GM12865 (cell line): Measurements from ENCODE around the gene CTSE.

Experiments used
- DNase-seq: peaks from one replicate; pipeline ENCODE4 v3.0.0; 2010; ENCODE audit warnings: low read depth
- H3K4me3 ChIP-seq: 2 replicates; pipeline ENCODE4 v1.5.1; 2011; ENCODE audit warnings: mild to moderate bottlenecking, low read depth, low read length, control low read depth
- TF ChIP-seq, protein P1 (sequence below): IDR thresholded peaks from 2 replicates; pipeline ENCODE4 v1.5.1; 2011; ENCODE audit warnings: low read length, control low read depth, low read depth, inconsistent platforms; ENCODE audit not compliant: insufficient read depth; ENCODE audit errors: missing control alignments

Gene CTSE

DNA sequence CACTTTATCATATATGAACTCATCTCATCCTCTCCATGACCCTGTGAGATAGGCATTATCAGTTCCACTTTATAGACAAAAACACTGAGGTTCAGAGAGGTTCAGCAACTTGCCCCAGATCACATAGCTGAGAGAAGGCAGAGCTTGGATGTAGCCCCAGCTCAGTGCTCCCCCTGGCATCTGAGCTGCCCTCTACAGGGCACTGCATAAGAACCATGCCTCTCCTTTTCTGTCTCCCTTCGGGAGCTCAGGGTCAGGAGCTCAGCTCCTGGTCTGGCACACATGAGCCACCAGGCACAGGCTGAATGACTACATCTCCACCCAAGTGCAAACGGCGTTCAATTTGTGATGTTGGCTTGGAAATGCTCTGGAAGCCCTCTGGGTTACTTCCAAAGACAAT, 37.4 kb downstream of the CTSE start:
- DNase-seq: no peak
- TF ChIP-seq, protein P1, sequence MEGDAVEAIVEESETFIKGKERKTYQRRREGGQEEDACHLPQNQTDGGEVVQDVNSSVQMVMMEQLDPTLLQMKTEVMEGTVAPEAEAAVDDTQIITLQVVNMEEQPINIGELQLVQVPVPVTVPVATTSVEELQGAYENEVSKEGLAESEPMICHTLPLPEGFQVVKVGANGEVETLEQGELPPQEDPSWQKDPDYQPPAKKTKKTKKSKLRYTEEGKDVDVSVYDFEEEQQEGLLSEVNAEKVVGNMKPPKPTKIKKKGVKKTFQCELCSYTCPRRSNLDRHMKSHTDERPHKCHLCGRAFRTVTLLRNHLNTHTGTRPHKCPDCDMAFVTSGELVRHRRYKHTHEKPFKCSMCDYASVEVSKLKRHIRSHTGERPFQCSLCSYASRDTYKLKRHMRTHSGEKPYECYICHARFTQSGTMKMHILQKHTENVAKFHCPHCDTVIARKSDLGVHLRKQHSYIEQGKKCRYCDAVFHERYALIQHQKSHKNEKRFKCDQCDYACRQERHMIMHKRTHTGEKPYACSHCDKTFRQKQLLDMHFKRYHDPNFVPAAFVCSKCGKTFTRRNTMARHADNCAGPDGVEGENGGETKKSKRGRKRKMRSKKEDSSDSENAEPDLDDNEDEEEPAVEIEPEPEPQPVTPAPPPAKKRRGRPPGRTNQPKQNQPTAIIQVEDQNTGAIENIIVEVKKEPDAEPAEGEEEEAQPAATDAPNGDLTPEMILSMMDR: no peak
- H3K4me3 ChIP-seq: no peak overlapping the region

DNA sequence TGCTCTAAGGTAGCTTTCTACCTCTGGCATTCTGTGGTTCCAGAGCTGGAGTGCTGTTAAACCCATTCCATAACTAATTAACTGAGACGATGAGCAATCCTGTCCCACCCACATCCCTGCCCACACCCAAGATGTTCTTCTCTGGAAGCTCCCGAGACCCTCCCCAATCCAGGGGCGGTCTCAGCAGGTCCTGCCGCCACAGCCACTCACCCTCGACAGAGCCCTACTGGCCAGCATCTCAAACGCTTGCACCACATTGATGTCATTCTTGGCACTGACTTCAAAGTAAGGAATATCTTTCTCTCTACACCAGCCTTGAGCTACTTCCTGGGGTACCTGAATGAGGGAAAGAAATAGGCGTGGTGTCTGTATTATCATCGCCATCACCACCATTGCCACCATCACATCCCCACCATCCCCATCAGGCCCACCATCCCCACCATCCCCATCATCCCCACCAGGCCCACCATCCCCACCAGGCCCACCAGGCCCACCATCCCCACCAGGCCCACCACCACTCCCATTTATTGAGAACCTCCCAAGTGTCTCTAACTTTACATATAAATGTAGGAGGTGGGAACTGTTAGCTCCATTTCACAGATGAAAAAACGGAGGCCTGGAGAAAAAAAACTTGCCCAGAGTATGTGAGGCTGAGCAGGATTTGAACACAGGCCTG, 38.2 kb downstream of the CTSE start:
- H3K4me3 ChIP-seq: no peak overlapping the region
- TF ChIP-seq, protein P1: no peak
- DNase-seq: no peak

DNA sequence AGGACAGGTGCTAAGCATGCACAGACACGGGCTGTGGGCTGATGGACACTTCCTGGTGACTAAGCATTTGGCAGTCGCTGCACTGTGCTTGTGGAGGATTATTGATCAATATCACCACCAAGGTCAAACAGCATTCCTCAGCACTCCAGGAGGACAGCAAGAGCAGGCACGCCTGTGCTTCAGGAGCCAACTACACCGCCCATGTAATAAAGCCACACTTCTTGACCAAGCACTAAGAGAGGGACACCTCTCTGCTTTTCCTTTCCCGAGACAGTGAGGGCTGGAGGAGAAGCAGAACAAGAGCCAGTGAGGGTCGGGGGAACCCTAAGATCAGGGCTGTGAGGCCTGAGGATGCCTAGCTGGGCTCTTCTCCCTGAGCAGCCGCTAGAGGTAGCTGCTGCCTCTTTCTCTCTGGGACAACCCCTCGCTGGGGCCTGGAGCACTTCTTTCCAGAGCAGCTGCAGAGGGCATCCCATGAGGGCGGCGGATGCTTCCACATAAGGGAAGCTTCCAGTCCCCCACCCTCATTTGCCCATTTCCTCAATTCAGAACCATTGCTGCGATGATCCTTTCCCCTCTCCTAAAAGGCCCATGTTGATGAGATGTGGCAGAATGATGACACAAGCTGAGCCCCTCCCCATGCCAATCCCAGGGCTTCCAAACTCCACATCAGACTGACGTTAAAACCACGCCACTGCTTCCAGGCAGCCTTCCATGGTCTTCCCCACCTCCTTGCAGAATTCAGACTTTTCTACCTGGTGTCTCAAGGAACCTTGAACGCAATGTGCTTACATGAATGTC, 39.6 kb downstream of the CTSE start:
- peak; percentile 68 for DNase-seq
- TF ChIP-seq, protein P1: peak; percentile 95
- H3K4me3 ChIP-seq: no peak overlapping the region

DNA sequence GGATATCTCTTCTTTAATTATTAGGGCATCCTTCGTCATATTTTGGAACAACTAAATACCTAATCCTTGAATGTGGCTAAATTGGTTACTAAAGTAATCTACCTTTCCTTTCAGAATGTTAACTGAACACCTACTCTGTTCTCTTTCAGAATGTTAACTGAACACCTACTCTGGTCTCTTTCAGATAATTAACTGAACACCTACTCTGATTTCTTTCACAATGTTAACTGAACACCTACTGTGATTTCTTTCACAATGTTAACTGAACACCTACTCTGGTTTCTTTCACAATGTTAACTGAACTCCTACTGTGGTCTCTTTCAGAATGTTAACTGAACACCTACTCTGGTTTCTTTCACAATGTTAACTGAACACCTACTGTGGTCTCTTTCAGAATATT, 42.4 kb downstream of the CTSE start:
- H3K4me3 ChIP-seq: no peak overlapping the region
- TF ChIP-seq, protein P1: no peak
- no peak for DNase-seq

DNA sequence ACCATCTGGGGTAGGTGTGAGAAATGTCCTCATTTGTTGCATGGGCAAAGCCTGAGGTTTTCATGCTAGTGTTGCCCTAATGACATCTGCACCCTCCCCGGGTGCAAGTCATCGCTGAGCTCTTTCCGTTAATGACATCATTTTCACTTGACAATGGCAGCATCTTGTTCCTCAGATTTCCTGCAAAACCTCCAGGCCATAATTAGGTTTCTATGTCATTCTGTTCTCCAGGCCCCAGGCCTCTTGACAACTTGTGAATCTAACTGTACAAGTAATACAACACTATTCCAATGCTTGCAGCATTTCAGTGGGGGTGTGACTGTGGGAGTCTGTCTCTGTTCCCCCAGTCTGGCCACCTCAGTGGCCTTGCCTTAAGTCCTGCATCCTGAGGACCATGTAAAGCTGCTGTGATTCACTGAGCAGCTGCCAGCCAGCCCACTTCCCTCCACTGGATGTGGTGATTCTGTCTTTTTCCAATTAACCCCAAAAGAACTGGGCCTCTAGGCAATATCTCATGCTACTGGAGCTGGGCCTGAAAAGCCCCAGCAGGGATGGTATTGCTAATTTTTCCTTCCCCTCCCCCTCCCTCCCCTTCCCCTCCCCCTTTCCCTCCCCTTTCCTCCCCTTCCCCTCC, 43.3 kb downstream of the CTSE start:
- TF ChIP-seq, protein P1: no peak
- H3K4me3 ChIP-seq: no peak overlapping the region
- no peak for DNase-seq

DNA sequence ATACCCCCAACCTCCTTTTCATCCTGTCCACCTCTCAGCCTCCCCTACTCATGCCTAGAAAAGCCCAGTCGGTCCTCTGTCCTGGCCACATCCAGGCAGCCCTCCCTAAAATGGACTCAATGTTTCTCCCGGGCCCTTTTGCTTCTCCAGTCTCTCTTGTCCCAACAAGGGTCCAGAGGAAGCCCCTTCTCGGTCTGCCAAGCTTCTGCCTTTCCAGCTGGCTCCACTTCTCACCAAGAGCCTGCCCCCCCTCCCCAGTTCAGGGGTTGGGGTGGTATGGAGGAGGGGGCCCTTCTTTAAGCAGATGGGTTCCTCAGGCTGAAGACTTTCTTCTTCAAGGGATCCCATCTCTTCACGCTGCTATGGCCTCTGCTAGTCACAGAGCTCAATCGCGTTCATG, 44.4 kb downstream of the CTSE start:
- no peak for DNase-seq
- no peak overlapping the region for H3K4me3 ChIP-seq
- TF ChIP-seq, protein P1: no peak
